DND-41 (cell line): Measurements from ENCODE around the gene NEBL.

ENCODE experiments used
- ATAC-seq: fragments of 200-7000 bp; cut with Tn5 transposase; 3 replicates; pipeline ENCODE4 v1.9.1; 2021; ENCODE audit warnings: low read depth; ENCODE audit not compliant: insufficient read depth
- DNase-seq: peaks from one replicate; pipeline ENCODE4 v3.0.0-alpha.2; 2020
- H2AFZ ChIP-seq: 2 replicates; pipeline ENCODE4 v1.6.0; 2012; ENCODE audit warnings: low read depth, low read length
- H3K27ac ChIP-seq: 2 replicates; pipeline ENCODE4 v1.5.1; 2012; ENCODE audit warnings: low read length, inconsistent platforms
- H3K27me3 ChIP-seq: fragments of 200-600 bp; sonication (generic); 2 replicates; pipeline ENCODE4 v1.6.0; 2012; ENCODE audit warnings: low read length, mild to moderate bottlenecking, inconsistent platforms; ENCODE audit not compliant: insufficient read depth, poor library complexity
- H3K36me3 ChIP-seq: 2 replicates; pipeline ENCODE4 v1.5.1; 2012; ENCODE audit warnings: low read length, inconsistent platforms; ENCODE audit not compliant: insufficient read depth
- H3K4me1 ChIP-seq: 2 replicates; pipeline ENCODE4 v1.5.1; 2012; ENCODE audit warnings: mild to moderate bottlenecking, low read length; ENCODE audit not compliant: insufficient read depth
- H3K4me2 ChIP-seq: 2 replicates; pipeline ENCODE4 v1.6.0; 2012; ENCODE audit warnings: mild to moderate bottlenecking, moderate library complexity, low read length, inconsistent platforms; ENCODE audit not compliant: insufficient read depth
- H3K4me3 ChIP-seq, 2 experiments: fragments of 200-600 bp in 1 of 2; shearing (Covaris generic) in 1 of 2; 2 replicates each; pipeline ENCODE4 v1.5.1; 2012 to 2016; ENCODE audit warnings: inconsistent platforms in 2 of 2, low read length in 2 of 2, mild to moderate bottlenecking in 2 of 2, low read depth in 1 of 2, moderate library complexity in 1 of 2
- H3K79me2 ChIP-seq: 2 replicates; pipeline ENCODE4 v1.6.0; 2012; ENCODE audit warnings: low read length, inconsistent platforms; ENCODE audit not compliant: insufficient read depth
- H3K9ac ChIP-seq: 2 replicates; pipeline ENCODE4 v1.6.0; 2012; ENCODE audit warnings: low read depth, mild to moderate bottlenecking, inconsistent platforms, low read length, moderate library complexity
- H3K9me3 ChIP-seq: 2 replicates; pipeline ENCODE4 v1.5.1; 2012; ENCODE audit warnings: low read length, moderate library complexity, mild to moderate bottlenecking, inconsistent platforms; ENCODE audit not compliant: insufficient read depth, severe bottlenecking
- H4K20me1 ChIP-seq: 2 replicates; pipeline ENCODE4 v1.6.0; 2012; ENCODE audit warnings: low read length; ENCODE audit not compliant: insufficient read depth
- CTCF ChIP-seq: IDR thresholded peaks from 2 replicates; pipeline ENCODE4 v1.5.1; 2012; ENCODE audit warnings: borderline replicate concordance, low read length, moderate library complexity, mild to moderate bottlenecking; ENCODE audit not compliant: poor library complexity, severe bottlenecking; ENCODE audit errors: extremely low read depth
- EZH2 ChIP-seq: IDR thresholded peaks from 3 replicates; pipeline ENCODE4 v1.6.1; 2012; ENCODE audit warnings: borderline replicate concordance, low read depth, mild to moderate bottlenecking, moderate library complexity, low read length, inconsistent platforms; ENCODE audit not compliant: severe bottlenecking

Gene NEBL

GRCh38 chr10:20871970-20872369 lies 25.1 kb downstream of the NEBL start:
- ATAC-seq (no peak), DNase-seq (no peak)
- Histone ChIP-seq H3K4me3 (no peak overlapping the region), H4K20me1 (no peaks in the 10 kb centered on the region), H3K27me3 (no peaks in the 10 kb centered on the region), H3K4me1 (no peaks in the 10 kb centered on the region), H3K4me2 (no peak overlapping the region), H3K9ac (no peak overlapping the region), H3K79me2 (no peaks in the 10 kb centered on the region), H3K9me3 (no peaks in the 10 kb centered on the region), H2AFZ (no peak overlapping the region), H3K27ac (no peak overlapping the region), H3K36me3 (no peaks in the 10 kb centered on the region)
- TF ChIP-seq EZH2 (no peak), CTCF (no peak)

- Histone ChIP-seq H3K4me1 (no peaks in the 10 kb centered on the region), H3K27ac (no peak overlapping the region), H3K9me3 (no peaks in the 10 kb centered on the region), H2AFZ (no peak overlapping the region), H3K79me2 (no peaks in the 10 kb centered on the region), H3K36me3 (no peaks in the 10 kb centered on the region), H3K4me2 (no peak overlapping the region), H3K27me3 (no peaks in the 10 kb centered on the region), H3K4me3 (no peak overlapping the region), H4K20me1 (no peaks in the 10 kb centered on the region), H3K9ac (no peak overlapping the region)
- ATAC-seq (no peak), DNase-seq (no peak)
- no peak for TF ChIP-seq CTCF
- TF ChIP-seq EZH2: no peak
Observed at GRCh38 chr10:20870834-20871233, 26.3 kb downstream of the NEBL start.

GRCh38 chr10:20863008-20863407 lies 34.1 kb downstream of the NEBL start:
- Histone ChIP-seq H3K36me3 (no peaks in the 10 kb centered on the region), H3K9me3 (no peaks in the 10 kb centered on the region), H3K4me2 (no peak overlapping the region), H3K27me3 (no peaks in the 10 kb centered on the region), H3K27ac (no peak overlapping the region), H3K4me3 (no peak overlapping the region), H4K20me1 (no peaks in the 10 kb centered on the region), H3K9ac (no peak overlapping the region), H3K4me1 (no peaks in the 10 kb centered on the region), H3K79me2 (no peaks in the 10 kb centered on the region), H2AFZ (no peak overlapping the region)
- ATAC-seq (no peak), DNase-seq (no peak)
- TF ChIP-seq EZH2: no peak
- no peak for TF ChIP-seq CTCF
